Loucy (cell line): ENCODE data around the gene MAPRE3.

ENCODE experiments used
- H2AFZ ChIP-seq: fragments of 200-600 bp; sonication (generic); 2 replicates; pipeline ENCODE4 v1.6.0; 2016; ENCODE audit warnings: antibody characterized with exemption, mild to moderate bottlenecking, low read length, moderate library complexity
- H3F3A ChIP-seq: fragments of 200-600 bp; 2 replicates; pipeline ENCODE4 v1.6.0; 2016; ENCODE audit warnings: antibody characterized with exemption, low read depth, mild to moderate bottlenecking
- H3K27me3 ChIP-seq: fragments of 200-600 bp; sonication (generic); 2 replicates; pipeline ENCODE4 v1.6.1; 2014; ENCODE audit warnings: low read length, mild to moderate bottlenecking; ENCODE audit not compliant: insufficient read depth, poor library complexity, severe bottlenecking
- H3K36me3 ChIP-seq: fragments of 200-600 bp; sonication (generic); 2 replicates; pipeline ENCODE4 v1.6.1; 2016; ENCODE audit warnings: low read length; ENCODE audit not compliant: insufficient read depth
- H3K4me1 ChIP-seq: fragments of 200-600 bp; sonication (generic); 2 replicates; pipeline ENCODE4 v1.5.1; 2014; ENCODE audit warnings: low read length, mild to moderate bottlenecking; ENCODE audit not compliant: insufficient read depth, poor library complexity, severe bottlenecking
- H3K4me2 ChIP-seq: fragments of 200-600 bp; sonication (generic); 2 replicates; pipeline ENCODE4 v1.6.0; 2014; ENCODE audit warnings: antibody characterized with exemption, low read length, low read depth, mild to moderate bottlenecking; ENCODE audit not compliant: poor library complexity, severe bottlenecking
- H3K4me3 ChIP-seq: fragments of 200-600 bp; sonication (generic); 2 replicates; pipeline ENCODE4 v1.5.1; 2014; ENCODE audit warnings: low read length, mild to moderate bottlenecking, mixed read lengths; ENCODE audit not compliant: poor library complexity, severe bottlenecking
- H3K79me2 ChIP-seq: fragments of 200-600 bp; sonication (generic); 2 replicates; pipeline ENCODE4 v1.6.1; 2014; ENCODE audit warnings: low read length; ENCODE audit not compliant: insufficient read depth
- H3K9ac ChIP-seq: fragments of 200-600 bp; sonication (generic); 2 replicates; pipeline ENCODE4 v1.6.0; 2014; ENCODE audit warnings: mild to moderate bottlenecking, low read depth, low read length, moderate library complexity; ENCODE audit not compliant: poor library complexity, severe bottlenecking
- H3K9me2 ChIP-seq: fragments of 200-600 bp; sonication (generic); replicated peaks from 2 replicates; pipeline ENCODE4 v1.6.1; 2016; ENCODE audit warnings: low read depth, low read length, mixed read lengths
- H3K9me3 ChIP-seq: fragments of 200-600 bp; sonication (generic); 2 replicates; pipeline ENCODE4 v1.6.1; 2014; ENCODE audit warnings: mild to moderate bottlenecking, antibody characterized with exemption, low read length, low read depth; ENCODE audit not compliant: insufficient read depth
- H4K20me1 ChIP-seq: fragments of 200-600 bp; sonication (generic); 2 replicates; pipeline ENCODE4 v1.6.0; 2014; ENCODE audit warnings: antibody characterized with exemption, low read length, mild to moderate bottlenecking; ENCODE audit not compliant: insufficient read depth, poor library complexity, severe bottlenecking
- CTCF ChIP-seq: fragments of 200-600 bp; sonication (generic); conservative IDR thresholded peaks from 2 replicates; pipeline ENCODE4 v1.5.1; 2014; ENCODE audit warnings: mild to moderate bottlenecking, antibody characterized with exemption, low read length
- EZH2phosphoT487 ChIP-seq: fragments of 200-600 bp; IDR thresholded peaks from 2 replicates; pipeline ENCODE4 v1.6.1; 2018; ENCODE audit warnings: antibody characterized with exemption, mild to moderate bottlenecking, moderate library complexity, borderline replicate concordance

MAPRE3 gene

DNA sequence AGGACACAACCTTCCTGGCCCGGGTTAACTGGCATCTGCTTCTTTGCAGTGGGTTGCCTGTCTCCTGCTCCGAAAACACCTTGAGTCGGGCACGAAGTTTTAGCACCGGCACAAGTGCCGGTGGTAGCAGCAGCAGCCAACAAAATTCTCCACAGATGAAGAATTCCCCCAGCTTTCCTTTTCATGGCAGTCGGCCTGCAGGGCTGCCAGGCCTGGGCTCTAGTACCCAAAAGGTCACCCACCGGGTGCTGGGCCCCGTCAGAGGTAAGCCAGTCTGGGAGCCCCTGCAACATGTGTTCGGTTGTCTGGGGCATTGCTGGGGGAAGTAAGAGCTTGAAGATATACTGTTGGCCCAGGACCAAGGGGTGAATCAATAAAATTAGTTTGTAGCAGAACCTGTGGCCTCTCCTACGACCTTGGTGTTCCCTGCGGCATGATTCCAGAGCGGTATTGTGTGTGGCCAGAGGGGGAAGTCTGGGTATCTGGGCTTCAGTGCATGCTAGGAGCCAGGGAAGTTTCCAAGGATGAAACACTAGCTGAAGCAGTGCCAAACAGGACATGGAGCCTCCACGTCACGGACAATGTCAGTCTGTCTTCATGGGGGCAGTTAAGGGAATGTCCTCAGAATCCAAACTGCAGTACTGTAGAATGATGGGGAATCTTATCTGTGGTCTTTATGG lies 88.8 kb downstream of the MAPRE3 start:
- peaks cover 3% of the 10 kb centered on the region; the same call in 1 of the 2 replicates for H3K79me2 ChIP-seq
- no peak overlapping the region for H3K4me2 ChIP-seq
- H3K4me1 ChIP-seq = no peaks in the 10 kb centered on the region
- TF ChIP-seq CTCF (no peak), EZH2phosphoT487 (no peak)
- no peaks in the 10 kb centered on the region for H3K27me3 ChIP-seq
- no peaks in the 10 kb centered on the region for H3K9me3 ChIP-seq
- H2AFZ ChIP-seq = no peak overlapping the region
- peaks cover 39% of the 10 kb centered on the region; the same call in 1 of the 2 replicates for H3K36me3 ChIP-seq
- H3K9me2 ChIP-seq = no peaks in the 10 kb centered on the region
- H3K4me3 ChIP-seq = no peak overlapping the region
- no peaks in the 10 kb centered on the region for H3F3A ChIP-seq
- H4K20me1 ChIP-seq = no peaks in the 10 kb centered on the region
- H3K9ac ChIP-seq = no peak overlapping the region

GRCh38 chr2:27060323-27060722 lies 89.9 kb downstream of the MAPRE3 start:
- no peak for TF ChIP-seq CTCF
- no peak for TF ChIP-seq EZH2phosphoT487
- H4K20me1 ChIP-seq = no peaks in the 10 kb centered on the region
- no peaks in the 10 kb centered on the region for H3K27me3 ChIP-seq
- H3K9me2 ChIP-seq = no peaks in the 10 kb centered on the region
- no peaks in the 10 kb centered on the region for H3F3A ChIP-seq
- no peak overlapping the region for H3K4me2 ChIP-seq
- H3K4me3 ChIP-seq = no peak overlapping the region
- peaks cover 30% of the 10 kb centered on the region; the same call in 1 of the 2 replicates for H3K36me3 ChIP-seq
- H3K9ac ChIP-seq = no peak overlapping the region
- H3K79me2 ChIP-seq = peaks cover 3% of the 10 kb centered on the region; the same call in 1 of the 2 replicates
- no peaks in the 10 kb centered on the region for H3K9me3 ChIP-seq
- H2AFZ ChIP-seq = no peak overlapping the region
- no peaks in the 10 kb centered on the region for H3K4me1 ChIP-seq

- no peaks in the 10 kb centered on the region for H3K27me3 ChIP-seq
- peaks cover 30% of the 10 kb centered on the region for H3K79me2 ChIP-seq
- peaks cover 10% of the 10 kb centered on the region for H4K20me1 ChIP-seq
- no peak overlapping the region for H3K4me2 ChIP-seq
- no peaks in the 10 kb centered on the region for H3F3A ChIP-seq
- no peak for TF ChIP-seq EZH2phosphoT487
- no peak overlapping the region for H3K4me3 ChIP-seq
- peaks cover 17% of the 10 kb centered on the region for H3K4me1 ChIP-seq
- no peak overlapping the region for H3K9ac ChIP-seq
- H3K9me3 ChIP-seq = no peaks in the 10 kb centered on the region
- no peaks in the 10 kb centered on the region for H3K36me3 ChIP-seq
- no peak overlapping the region for H2AFZ ChIP-seq
- H3K9me2 ChIP-seq = no peaks in the 10 kb centered on the region
Measured at GRCh38 chr2:27065128-27065527, 94.7 kb downstream of the MAPRE3 start.

DNA sequence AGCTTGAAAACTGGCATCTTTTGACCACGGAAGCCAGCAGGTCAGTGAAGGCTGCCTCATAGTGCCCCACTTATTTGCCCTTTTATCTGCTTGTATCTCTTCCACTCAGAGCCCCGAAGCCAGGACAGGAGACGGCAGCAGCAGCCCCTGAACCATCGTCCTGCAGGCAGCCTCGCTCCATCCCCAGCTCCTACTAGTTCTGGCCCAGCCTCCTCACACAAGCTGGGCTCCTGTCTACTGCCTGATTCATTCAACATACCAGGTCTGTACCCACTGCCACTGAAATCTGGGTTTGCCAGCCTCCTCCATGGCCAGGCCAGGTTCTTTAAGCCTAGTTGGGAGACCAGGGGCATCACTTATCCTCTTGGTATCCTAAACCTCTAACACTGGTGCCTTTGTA lies 96.9 kb downstream of the MAPRE3 start:
- no peak overlapping the region for H3K4me2 ChIP-seq
- H3K36me3 ChIP-seq = no peaks in the 10 kb centered on the region
- H3K27me3 ChIP-seq = no peaks in the 10 kb centered on the region
- H2AFZ ChIP-seq = no peak overlapping the region
- H3K9me2 ChIP-seq = no peaks in the 10 kb centered on the region
- H3K4me3 ChIP-seq = no peak overlapping the region
- H3K9ac ChIP-seq = no peak overlapping the region
- no peaks in the 10 kb centered on the region for H3K9me3 ChIP-seq
- TF ChIP-seq CTCF (no peak), EZH2phosphoT487 (no peak)
- H3F3A ChIP-seq = no peaks in the 10 kb centered on the region
- peaks cover 43% of the 10 kb centered on the region for H3K79me2 ChIP-seq
- H3K4me1 ChIP-seq = peaks cover 25% of the 10 kb centered on the region
- peaks cover 21% of the 10 kb centered on the region for H4K20me1 ChIP-seq
